ENCODE measurements around the gene SPG11.

- TF ChIP-seq CTCF (IDR thresholded peaks at IDR 0.05; ENCODE audit: low read depth, low read length), result no peak
- no peak for TF ChIP-seq POLR2A (IDR thresholded peaks at IDR 0.05; ENCODE audit: extremely low read depth, insufficient read length)
- no peak for TF ChIP-seq MAX (IDR thresholded peaks at IDR 0.05; ENCODE audit: low read depth, low read length)
Measured at GRCh38 chr15:44657378-44657777, 6.1 kb downstream of the SPG11 start.
